Gastrocnemius medialis (tissue), 4 donors: ENCODE measurements around the gene RBM19. TPM values are rescaled to one million over a fixed set of nuclear protein-coding genes. Genes with fewer than 3 reads are reported as not detected.

Source experiments
- ATAC-seq, 2 donors: fragments of 150-250 bp; one replicate each; pipeline ENCODE4 v1.9.1; 2016
- DNase-seq, 2 donors: peaks; one replicate each; pipeline ENCODE4 v3.0.0-alpha.2; 2019
- H3K27ac ChIP-seq, 4 donors: fragments of 200-600 bp; sonication (generic); 1 replicate in 1 of 4; 2 replicates in 3 of 4; pipeline ENCODE4 v1.5.1; 2016 to 2018; ENCODE audit warnings: mild to moderate bottlenecking in 2 of 4, moderate library complexity in 1 of 4
- H3K27me3 ChIP-seq, 3 donors: fragments of 200-600 bp; sonication (generic) in 2 of 3; 1 replicate in 1 of 3; 2 replicates in 2 of 3; pipeline versions ENCODE4 v1.5.1 to v1.6.0; 2016 to 2019; ENCODE audit warnings: mild to moderate bottlenecking in 1 of 3, moderate library complexity in 1 of 3
- H3K36me3 ChIP-seq, 2 donors: fragments of 200-600 bp; sonication (generic) in 1 of 2; one replicate each; pipeline ENCODE4 v1.5.1; 2017 to 2018
- H3K4me1 ChIP-seq, 2 donors: fragments of 200-600 bp; sonication (generic) in 1 of 2; one replicate each; pipeline ENCODE4 v1.5.1; 2016 to 2017; ENCODE audit warnings: mild to moderate bottlenecking in 2 of 2
- H3K4me3 ChIP-seq, 4 donors: fragments of 200-600 bp; sonication (generic) in 3 of 4; 1 replicate in 1 of 4; 2 replicates in 3 of 4; pipeline ENCODE4 v1.5.1; 2016 to 2019; ENCODE audit warnings: mild to moderate bottlenecking in 2 of 4
- H3K9me3 ChIP-seq, 3 donors: fragments of 200-600 bp; sonication (generic) in 2 of 3; 1 replicate in 1 of 3; 2 replicates in 2 of 3; pipeline ENCODE4 v1.5.1; 2016 to 2019
- POLR2A ChIP-seq, 2 donors: fragments of 450-650 bp; IDR thresholded peaks; one replicate each; pipeline ENCODE4 v1.6.1; 2017; ENCODE audit warnings: antibody characterized with exemption in 2 of 2, mild to moderate bottlenecking in 2 of 2, moderate library complexity in 2 of 2
- in situ Hi-C, 4 donors: fragments of 200-750 bp; cut with MboI; loops; one replicate each; pipeline versions ENCODE4 v1.15.0 to v1.8.0; 2017; ENCODE audit warnings: low sequenced_read_pairs in 4 of 4
- intact Hi-C: fragments of 100-400 bp; cut with DNase I; formaldehyde crosslinking; loops from one replicate; pipeline ENCODE4 v1.15.1; 2023; ENCODE audit warnings: low total_unique reads
- total RNA-seq, 4 donors: library from RNA; depleted of rRNA; stranded (reverse); fragments of >200 nt; gene quantifications; one replicate each; pipeline versions ENCODE4 v1.1.0 to v1.2.3, GENCODE V29; 2016
- TF ChIP-seq, protein P1 (sequence below), 5 experiments: fragments of 450-650 bp in 3 of 5; fragments of 200-600 bp in 2 of 5; sonication (generic) in 2 of 5; IDR thresholded peaks in 4 of 5; conservative IDR thresholded peaks in 1 of 5; 1 replicate in 4 of 5; 2 replicates in 1 of 5; pipeline ENCODE4 v1.5.1; 2016 to 2019; ENCODE audit warnings: antibody characterized with exemption in 5 of 5, mild to moderate bottlenecking in 3 of 5, moderate library complexity in 3 of 5

The RBM19 gene
- total RNA-seq, 4 donors from 2014 or later = 21.2 to 28.3 (median 26.8) TPM

DNA sequence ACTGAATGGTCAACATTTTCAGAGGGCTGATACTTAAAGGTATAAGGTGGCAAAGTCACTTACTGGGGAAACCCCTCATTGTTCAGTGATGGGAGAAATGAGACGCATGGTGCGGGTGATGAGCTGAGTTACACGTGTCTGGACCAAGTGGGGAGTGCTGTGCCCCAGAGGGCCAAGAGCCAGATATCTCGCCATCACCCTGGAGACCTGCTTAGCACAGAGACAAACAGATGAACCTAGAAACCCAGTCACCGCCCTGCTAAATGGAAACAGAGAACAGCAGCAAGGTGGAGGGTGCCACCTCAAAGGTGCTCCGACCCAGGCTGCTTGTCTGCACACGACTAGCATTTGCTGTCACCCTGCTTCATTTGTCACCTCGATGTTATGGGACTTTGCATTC, 92.4 kb downstream of the RBM19 start:
- Histone ChIP-seq H3K4me3 (no peak overlapping the region), H3K27me3 (no peaks in the 10 kb centered on the region), H3K4me1 (no peaks in the 10 kb centered on the region), H3K9me3 (no peaks in the 10 kb centered on the region), H3K36me3 (no peaks in the 10 kb centered on the region), H3K27ac (no peak overlapping the region)
- intact Hi-C loops = no loop called here
- in situ Hi-C loops = no loop called here
- DNase-seq (no peak), ATAC-seq (no peak)
- no peak for TF ChIP-seq POLR2A (IDR thresholded peaks at IDR 0.05)
- TF ChIP-seq, protein P1, sequence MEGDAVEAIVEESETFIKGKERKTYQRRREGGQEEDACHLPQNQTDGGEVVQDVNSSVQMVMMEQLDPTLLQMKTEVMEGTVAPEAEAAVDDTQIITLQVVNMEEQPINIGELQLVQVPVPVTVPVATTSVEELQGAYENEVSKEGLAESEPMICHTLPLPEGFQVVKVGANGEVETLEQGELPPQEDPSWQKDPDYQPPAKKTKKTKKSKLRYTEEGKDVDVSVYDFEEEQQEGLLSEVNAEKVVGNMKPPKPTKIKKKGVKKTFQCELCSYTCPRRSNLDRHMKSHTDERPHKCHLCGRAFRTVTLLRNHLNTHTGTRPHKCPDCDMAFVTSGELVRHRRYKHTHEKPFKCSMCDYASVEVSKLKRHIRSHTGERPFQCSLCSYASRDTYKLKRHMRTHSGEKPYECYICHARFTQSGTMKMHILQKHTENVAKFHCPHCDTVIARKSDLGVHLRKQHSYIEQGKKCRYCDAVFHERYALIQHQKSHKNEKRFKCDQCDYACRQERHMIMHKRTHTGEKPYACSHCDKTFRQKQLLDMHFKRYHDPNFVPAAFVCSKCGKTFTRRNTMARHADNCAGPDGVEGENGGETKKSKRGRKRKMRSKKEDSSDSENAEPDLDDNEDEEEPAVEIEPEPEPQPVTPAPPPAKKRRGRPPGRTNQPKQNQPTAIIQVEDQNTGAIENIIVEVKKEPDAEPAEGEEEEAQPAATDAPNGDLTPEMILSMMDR (IDR thresholded peaks at IDR 0.05 in 4 of 5, conservative IDR thresholded peaks at IDR 0.05 in 1 of 5) = no peak

DNA sequence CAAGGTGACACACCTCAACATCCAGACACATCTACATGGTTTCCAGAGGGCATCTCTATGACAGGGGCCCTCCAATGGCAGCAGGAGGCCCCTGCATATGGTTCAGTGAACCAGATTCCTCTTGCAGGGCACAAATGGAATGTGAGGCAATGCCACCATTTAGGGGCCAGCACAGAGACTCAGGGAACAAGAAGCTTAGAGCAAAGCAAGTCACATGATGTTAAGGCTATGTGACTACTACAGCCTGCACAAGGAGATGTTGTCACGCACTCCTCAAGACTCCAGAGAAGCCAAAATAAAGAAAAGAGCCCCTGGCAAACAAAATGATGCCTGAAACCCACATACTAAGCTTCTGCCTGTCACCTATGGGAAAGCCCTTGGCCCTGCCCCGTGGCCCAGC, 95.2 kb downstream of the RBM19 start:
- Histone ChIP-seq H3K27ac (no peak overlapping the region), H3K36me3 (no peaks in the 10 kb centered on the region), H3K27me3 (no peaks in the 10 kb centered on the region), H3K4me1 (no peaks in the 10 kb centered on the region), H3K4me3 (no peak overlapping the region), H3K9me3 (no peaks in the 10 kb centered on the region)
- TF ChIP-seq POLR2A (IDR thresholded peaks at IDR 0.05) = no peak
- TF ChIP-seq, protein P1 (IDR thresholded peaks at IDR 0.05 in 4 of 5, conservative IDR thresholded peaks at IDR 0.05 in 1 of 5) = no peak
- in situ Hi-C loops = no loop called here
- DNase-seq (no peak), ATAC-seq (no peak)
- intact Hi-C loops = no loop called here

DNA sequence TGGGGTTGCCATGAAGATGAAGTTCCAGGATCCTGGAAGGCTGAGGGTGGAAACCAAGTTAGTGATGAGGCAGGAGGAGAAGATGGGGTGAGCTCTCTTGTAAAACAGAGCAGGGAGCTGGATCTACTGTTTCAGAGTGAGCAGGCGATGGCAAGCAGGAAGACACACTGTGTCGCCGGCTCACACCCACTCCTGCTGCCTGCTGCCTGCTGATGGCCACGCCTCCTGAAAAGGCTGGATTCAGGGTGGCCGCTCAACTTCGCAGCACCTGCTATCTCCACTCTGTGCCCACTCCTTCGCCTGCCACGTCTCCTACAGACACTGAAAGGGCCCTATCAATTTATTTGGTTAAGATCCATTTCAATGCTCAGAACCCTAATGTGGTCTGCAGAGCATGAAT, 96.1 kb downstream of the RBM19 start:
- intact Hi-C loops = no loop called here
- Histone ChIP-seq H3K4me3 (no peak overlapping the region), H3K4me1 (no peaks in the 10 kb centered on the region), H3K36me3 (no peaks in the 10 kb centered on the region), H3K27ac (no peak overlapping the region), H3K27me3 (no peaks in the 10 kb centered on the region), H3K9me3 (no peaks in the 10 kb centered on the region)
- no peak for ATAC-seq
- in situ Hi-C loops = no loop called here
- TF ChIP-seq, protein P1 (IDR thresholded peaks at IDR 0.05 in 4 of 5, conservative IDR thresholded peaks at IDR 0.05 in 1 of 5) = no peak
- TF ChIP-seq POLR2A (IDR thresholded peaks at IDR 0.05) = no peak
- DNase-seq = no peak

DNA sequence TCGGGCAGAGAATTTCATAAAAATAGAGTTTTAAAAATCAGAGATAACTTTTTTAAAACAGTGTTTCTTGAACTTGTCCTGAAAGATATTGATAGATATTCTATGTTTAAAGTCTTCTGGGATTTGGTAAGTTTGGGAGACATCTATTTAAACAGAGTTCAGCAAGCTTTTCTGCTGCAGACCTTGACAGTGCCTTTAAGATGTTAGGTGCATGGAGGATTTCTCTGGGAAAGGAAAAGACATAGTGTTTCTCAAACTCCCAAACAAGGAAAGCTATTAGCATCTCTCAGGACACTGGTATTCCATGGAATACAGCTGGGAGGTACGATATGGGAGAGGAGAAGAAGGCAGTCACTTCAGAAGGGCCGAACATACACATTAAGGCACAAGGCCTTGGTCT, 97.8 kb downstream of the RBM19 start:
- H3K9me3 ChIP-seq = no peaks in the 10 kb centered on the region
- TF ChIP-seq, protein P1 (IDR thresholded peaks at IDR 0.05 in 4 of 5, conservative IDR thresholded peaks at IDR 0.05 in 1 of 5) = no peak
- no peak for TF ChIP-seq POLR2A (IDR thresholded peaks at IDR 0.05)
- no peaks in the 10 kb centered on the region for H3K27me3 ChIP-seq
- intact Hi-C loops = no loop called here
- ATAC-seq (no peak), DNase-seq (no peak)
- H3K36me3 ChIP-seq = no peaks in the 10 kb centered on the region
- in situ Hi-C loops = no loop called here
- no peak overlapping the region for H3K27ac ChIP-seq
- H3K4me3 ChIP-seq = no peak overlapping the region
- no peaks in the 10 kb centered on the region for H3K4me1 ChIP-seq

DNA sequence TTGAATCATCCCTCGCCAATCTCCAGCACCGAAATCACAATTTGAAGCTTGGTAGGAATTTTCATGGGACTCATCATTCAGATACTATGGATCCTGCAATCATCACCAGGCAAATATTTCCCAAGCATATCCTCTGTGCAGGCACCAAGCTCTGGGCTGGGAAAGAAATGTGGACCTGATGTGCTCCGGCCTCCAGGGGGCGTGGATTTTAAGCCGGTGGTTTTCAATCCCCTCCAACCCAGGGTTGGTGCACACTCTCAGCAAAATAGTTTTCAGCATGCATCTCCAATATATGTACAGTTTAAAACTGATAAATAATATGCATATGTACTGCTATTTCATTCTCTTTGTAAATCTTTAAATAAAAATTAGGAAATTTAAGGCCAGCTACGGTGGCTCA, 98.9 kb downstream of the RBM19 start:
- no peak for TF ChIP-seq POLR2A (IDR thresholded peaks at IDR 0.05)
- TF ChIP-seq, protein P1 (IDR thresholded peaks at IDR 0.05 in 4 of 5, conservative IDR thresholded peaks at IDR 0.05 in 1 of 5) = no peak
- H3K36me3 ChIP-seq = no peaks in the 10 kb centered on the region
- no peaks in the 10 kb centered on the region for H3K27me3 ChIP-seq
- intact Hi-C loops (no loop called here), in situ Hi-C loops (no loop called here)
- DNase-seq (no peak), ATAC-seq (no peak)
- H3K4me3 ChIP-seq = no peak overlapping the region
- H3K27ac ChIP-seq = no peak overlapping the region
- no peaks in the 10 kb centered on the region for H3K4me1 ChIP-seq
- no peaks in the 10 kb centered on the region for H3K9me3 ChIP-seq
